Right forelimb (tissue), 1 donor: ENCODE results near the gene AKAP11.

Source experiments
- DNase-seq: peaks from one replicate; pipeline ENCODE4 v3.0.0-alpha.2; 2018

AKAP11 gene

DNA sequence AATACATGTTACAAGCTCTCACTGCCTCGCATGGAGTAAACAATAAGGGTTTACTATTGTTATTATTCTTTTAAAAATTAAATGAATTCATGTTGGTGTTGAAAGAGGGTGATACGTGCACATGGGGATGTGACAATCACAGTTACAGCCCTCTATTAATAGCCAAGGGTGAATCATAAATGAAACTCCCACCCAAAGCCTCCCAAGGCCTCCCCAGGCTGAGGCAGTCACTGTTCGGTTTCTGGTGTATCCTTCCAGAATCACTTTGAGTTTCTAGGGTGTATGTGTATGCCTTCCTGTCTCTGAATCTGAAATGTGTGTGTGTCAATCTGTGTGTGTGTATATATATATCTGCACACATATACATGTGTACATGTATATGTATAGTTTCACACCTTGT lies 73.4 kb downstream of the AKAP11 start:
- DNase-seq = no peak

- no peak for DNase-seq
These were observed 76.6 kb downstream of the AKAP11 start for GRCh38 chr13:42348576-42348975.

DNA sequence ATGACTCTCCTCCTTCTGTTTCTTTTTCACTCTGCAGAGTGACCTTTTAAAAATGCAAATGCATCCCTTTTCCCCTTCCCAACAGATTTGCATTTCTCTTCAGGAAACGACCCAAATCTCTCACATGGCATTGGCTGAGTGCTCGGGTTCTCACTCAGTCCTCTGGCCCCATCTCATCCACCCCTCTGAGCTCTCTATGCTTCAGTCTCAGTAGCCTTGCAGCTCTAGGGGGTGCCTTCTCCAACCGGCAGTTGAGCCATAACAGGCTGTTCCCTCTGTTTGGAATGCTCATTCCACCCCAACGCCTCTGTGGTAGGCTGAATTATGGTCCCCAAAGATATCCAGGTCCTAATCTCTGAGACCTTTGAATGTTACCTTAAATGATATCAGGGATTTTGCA lies 78.2 kb downstream of the AKAP11 start:
- no peak for DNase-seq

DNA sequence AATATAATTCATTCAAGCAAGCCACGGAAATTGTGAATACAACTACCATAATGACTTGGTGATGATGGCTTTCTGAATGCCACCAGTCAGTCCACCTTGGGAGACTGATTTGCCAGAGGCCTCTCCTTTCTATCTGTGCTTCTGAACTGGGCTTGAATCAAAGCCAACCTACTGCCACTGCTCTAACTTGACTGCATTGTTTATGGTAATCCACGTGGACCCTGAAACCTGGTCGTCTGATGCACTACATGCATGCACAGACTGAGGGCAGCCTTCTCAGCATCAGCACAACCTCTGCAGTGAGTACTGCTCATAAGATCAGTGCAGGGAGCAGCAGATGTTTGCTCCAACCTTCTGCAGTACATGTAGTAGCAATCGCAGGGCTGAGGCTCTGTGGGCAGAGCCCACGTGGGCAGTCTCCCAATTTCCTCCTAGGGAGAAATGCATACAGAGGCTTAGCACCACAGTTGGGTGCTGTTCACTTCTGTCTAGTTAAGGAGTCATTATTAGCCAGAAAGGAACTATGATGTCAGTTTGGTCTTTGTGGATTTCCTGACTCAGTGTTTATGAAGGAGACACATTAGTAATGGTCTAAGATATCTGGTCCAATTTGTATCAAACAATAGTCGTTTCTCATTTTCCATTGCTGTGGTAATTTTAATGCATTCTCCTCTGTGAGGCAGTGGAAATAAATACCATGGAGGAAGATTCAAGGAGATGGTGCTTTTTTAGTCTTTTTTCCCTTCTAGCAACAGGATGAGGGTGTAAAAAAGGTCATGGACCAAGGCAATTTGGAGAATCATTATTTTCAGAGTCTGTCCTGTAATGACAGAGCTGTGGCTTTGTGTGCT lies 82.5 kb downstream of the AKAP11 start:
- DNase-seq = no peak

DNA sequence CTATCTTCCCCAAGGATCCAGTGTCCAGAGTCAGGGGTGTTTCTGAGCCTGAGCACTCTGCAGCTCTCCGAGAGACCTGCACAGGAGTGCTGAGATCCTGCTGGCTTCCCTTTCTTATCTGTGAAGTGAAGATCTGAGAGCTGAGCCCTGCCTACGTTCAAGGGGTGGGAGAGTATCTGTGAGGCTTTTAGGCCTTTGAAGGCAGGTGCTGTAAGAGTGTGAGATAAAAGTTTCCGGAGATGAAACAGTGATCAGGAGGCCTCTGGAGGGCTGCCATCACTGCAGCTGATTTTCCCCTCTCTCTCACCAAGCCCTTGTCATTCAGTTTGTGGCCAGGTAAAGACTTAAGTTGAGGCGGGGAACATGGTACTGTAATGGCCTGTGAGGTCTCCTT lies 83.1 kb downstream of the AKAP11 start:
- DNase-seq = no peak

DNA sequence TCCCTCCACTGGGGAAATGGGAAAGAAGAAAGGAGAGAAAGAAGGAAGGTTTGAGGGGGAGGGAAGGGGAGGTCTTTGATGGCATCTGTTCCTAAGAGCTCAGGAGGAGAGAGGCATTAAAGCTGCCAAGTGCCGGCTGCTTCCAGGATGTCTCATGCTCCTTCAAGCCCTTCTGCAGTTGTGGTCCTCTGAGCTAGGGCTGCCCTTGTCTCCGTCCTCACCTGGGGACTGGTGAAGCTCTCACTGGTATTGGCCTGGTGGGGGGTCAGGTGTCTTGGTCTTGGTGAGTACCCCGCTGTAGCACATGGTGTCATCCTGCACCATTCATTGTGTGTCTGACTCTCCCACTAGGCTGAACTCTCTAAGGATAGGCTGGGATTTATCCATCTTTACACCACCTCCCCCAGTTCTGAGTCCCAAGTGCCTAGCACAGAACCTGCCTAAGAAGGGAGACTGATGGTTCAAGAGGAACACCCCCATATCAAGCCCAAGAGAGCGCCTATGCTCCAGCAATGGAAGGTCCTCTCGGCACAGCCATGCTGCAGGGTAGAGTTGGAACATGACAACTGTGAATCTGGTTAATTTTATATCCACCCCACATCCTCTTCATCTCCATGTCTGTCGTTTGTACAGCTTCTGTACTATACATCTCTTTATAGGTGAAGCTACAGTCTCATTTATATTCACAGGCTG lies 83.7 kb downstream of the AKAP11 start:
- DNase-seq = no peak

DNA sequence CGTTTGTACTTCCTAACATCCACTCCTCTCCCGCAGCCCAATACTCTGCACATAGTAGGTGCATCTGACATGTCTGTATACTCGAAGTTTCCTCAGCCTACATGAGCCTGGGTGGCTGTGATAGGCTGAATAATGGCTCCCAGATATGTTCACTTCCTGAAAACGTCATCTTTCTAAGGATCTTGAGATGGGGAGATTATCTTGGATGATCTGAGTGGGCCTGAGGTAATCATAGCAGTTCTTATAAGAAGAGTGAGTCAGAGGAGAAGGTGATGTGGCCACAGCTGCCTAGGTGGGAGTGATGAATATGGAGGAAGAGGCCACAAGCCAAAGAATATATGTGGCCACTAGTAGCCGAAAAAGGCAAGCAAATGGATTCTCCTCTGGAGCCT lies 84.2 kb downstream of the AKAP11 start:
- DNase-seq = no peak

- DNase-seq = no peak
These were observed 88.2 kb downstream of the AKAP11 start for GRCh38 chr13:42360046-42360574.

- DNase-seq = no peak
These were observed 89.7 kb downstream of the AKAP11 start for GRCh38 chr13:42361701-42362100.

GRCh38 chr13:42363941-42364612 lies 92.1 kb downstream of the AKAP11 start:
- DNase-seq = no peak

- no peak for DNase-seq
These were observed 92.7 kb downstream of the AKAP11 start for GRCh38 chr13:42364613-42365000.

DNA sequence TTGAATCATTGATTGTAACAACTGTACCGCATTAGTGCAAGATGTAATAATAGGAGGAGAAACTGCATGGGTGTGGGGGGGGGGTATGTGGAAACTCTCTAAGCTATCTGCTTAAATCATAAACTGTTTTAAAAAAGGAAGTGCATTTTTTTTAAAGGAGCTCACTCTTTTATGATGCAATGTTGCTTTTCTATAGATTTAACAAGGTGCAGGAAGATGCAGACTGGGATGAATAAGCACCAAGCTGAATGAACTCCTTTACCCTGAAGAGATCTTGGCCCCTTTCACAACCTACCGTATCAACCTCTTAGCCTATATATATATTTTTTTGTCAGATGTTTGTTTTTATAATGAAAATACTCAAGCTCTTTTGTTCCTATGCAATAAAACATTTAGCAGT lies 95.9 kb downstream of the AKAP11 start:
- no peak for DNase-seq

DNA sequence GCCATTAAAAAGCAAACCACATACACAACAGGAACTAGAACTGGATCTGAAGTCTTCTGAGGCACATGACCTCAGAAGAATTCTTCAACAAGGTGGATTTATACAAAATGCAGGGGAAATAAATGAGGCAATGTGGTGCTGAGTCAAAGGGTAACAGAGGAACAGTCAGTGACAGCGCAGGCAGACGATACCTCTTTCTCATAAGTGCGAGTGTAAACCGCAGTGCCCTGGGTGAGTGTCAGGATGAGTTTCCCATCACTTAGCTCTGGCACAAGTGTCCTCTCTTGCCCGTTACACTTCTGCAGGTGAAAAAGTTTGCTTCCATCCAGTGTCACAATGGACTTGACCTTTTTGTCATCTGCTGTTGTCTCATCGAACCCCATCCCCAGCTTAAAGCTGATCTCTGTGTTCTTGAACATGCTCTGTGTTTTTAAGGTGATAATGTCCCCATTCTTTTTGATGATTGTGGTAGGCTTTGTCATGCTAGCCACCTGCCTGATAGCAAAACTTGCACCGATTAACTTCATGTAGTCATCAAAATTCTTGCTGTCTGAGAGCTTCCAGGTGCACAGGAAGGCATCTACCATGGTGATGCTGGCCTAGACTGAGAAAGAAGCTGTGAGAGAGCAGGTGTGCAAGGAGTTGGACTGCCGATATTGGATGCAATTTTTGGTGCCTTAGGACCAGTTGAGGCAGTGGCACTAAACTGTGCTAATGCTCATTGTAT lies 97.3 kb downstream of the AKAP11 start:
- DNase-seq = no peak

DNA sequence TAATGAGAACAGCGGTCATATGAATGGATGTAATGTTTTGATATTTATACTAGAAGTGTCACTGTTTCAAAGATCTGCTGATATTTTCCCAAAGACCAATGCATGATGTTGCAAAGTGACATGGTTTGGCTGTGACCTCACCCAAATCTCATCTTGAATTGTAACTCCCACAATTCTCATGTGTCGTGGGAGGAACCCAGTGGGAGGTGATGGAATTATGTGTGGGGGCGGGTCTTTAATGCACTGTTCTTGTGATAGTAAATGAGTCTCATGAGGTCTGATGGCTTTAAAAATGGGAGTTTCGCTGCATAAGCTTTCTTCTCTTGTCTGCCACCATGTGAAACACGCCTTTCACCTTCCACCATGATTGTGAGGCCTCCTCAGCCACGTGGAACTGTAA lies 98.3 kb downstream of the AKAP11 start:
- DNase-seq = no peak
